K562 (cell line): ENCODE data around the gene DNAJC9. TPM values are rescaled to one million over a fixed set of nuclear protein-coding genes. Genes with fewer than 3 reads are reported as not detected.

Source experiments
- BCOR ChIP-seq: fragments of 450-650 bp; IDR thresholded peaks from 2 replicates; pipeline ENCODE4 v1.6.1; 2016
- CBX5 ChIP-seq: IDR thresholded peaks from 2 replicates; pipeline ENCODE4 v1.6.1; 2014; ENCODE audit warnings: low read depth, borderline replicate concordance
- CC2D1A ChIP-seq: fragments of 450-650 bp; IDR thresholded peaks from 2 replicates; pipeline ENCODE4 v1.6.1; 2017; ENCODE audit warnings: mild to moderate bottlenecking
- COPS2 ChIP-seq: fragments of 450-650 bp; conservative IDR thresholded peaks from 2 replicates; pipeline ENCODE4 v1.6.1; 2016; ENCODE audit warnings: mild to moderate bottlenecking, moderate library complexity
- DIDO1 ChIP-seq: fragments of 450-650 bp; IDR thresholded peaks from 2 replicates; pipeline ENCODE4 v1.6.1; 2016; ENCODE audit warnings: low read depth, missing biosample characterization, missing genetic modification characterization
- L3MBTL2 ChIP-seq: fragments of 450-650 bp; IDR thresholded peaks from 2 replicates; pipeline ENCODE4 v1.6.1; 2016; ENCODE audit warnings: mild to moderate bottlenecking, moderate library complexity
- MED1 ChIP-seq: sonication (generic); formaldehyde crosslinking; IDR thresholded peaks from 2 replicates; pipeline ENCODE4 v1.8.1; 2023; ENCODE audit warnings: missing genetic modification reagents, borderline replicate concordance
- MXI1 ChIP-seq: IDR thresholded peaks from 2 replicates; pipeline ENCODE4 v1.6.1; 2011; ENCODE audit warnings: low read depth, mild to moderate bottlenecking, improper control_type of control experiment, low read length
- NBN ChIP-seq: fragments of 450-650 bp; IDR thresholded peaks from 2 replicates; pipeline ENCODE4 v1.6.1; 2016; ENCODE audit warnings: low read depth, mild to moderate bottlenecking
- PHB ChIP-seq: fragments of 250-450 bp; sonication (Bioruptor Pico); IDR thresholded peaks from 2 replicates; pipeline ENCODE4 v1.5.0; 2021
- RBM25 ChIP-seq: fragments of 200-400 bp; formaldehyde crosslinking; IDR thresholded peaks from 2 replicates; pipeline ENCODE4 v1.6.1; 2018; ENCODE audit warnings: low read length, low read depth, moderate library complexity; ENCODE audit not compliant: severe bottlenecking
- SRSF3 ChIP-seq: fragments of 200-400 bp; formaldehyde crosslinking; IDR thresholded peaks from 2 replicates; pipeline ENCODE4 v1.6.1; 2016; ENCODE audit warnings: mild to moderate bottlenecking, low read length, moderate library complexity; ENCODE audit not compliant: insufficient read depth
- TAF1 ChIP-seq: IDR thresholded peaks from 2 replicates; pipeline ENCODE4 v1.6.1; 2011; ENCODE audit warnings: mild to moderate bottlenecking, low read length, moderate library complexity; ENCODE audit not compliant: insufficient read depth, control insufficient read depth, severe bottlenecking; ENCODE audit errors: extremely low read depth
- ZC3H4 ChIP-seq: sonication (generic); formaldehyde crosslinking; IDR thresholded peaks from 2 replicates; pipeline ENCODE4 v1.9.0; 2021; ENCODE audit warnings: missing genetic modification reagents, borderline replicate concordance
- ZNF57 ChIP-seq: fragments of 450-650 bp; formaldehyde crosslinking; IDR thresholded peaks from 2 replicates; pipeline ENCODE4 v1.4.0; 2020; ENCODE audit warnings: mild to moderate bottlenecking, moderate library complexity
- polyA plus RNA-seq, 8 experiments: library from polyadenylated mRNA; depleted of rRNA in 4 of 8; stranded (reverse) in 5 of 8; unstranded in 3 of 8; fragments of >200 nt; fragmentation: Nextera tagmentation in 2 of 8; fragmentation: Illumina TruSeq in 1 of 8; extraction: Ambion mirVana in 2 of 8; extraction: Trizol in 1 of 8; gene quantifications; 2 replicates each; pipeline versions ENCODE4 v1.2.1 to v1.2.3, GENCODE V29; 2011 to 2014; ENCODE audit warnings: inconsistent platforms in 1 of 8, missing spikeins in 1 of 8
- total RNA-seq, 7 experiments: library from RNA; depleted of rRNA in 6 of 7; stranded (reverse); fragments of >200 nt in 6 of 7; fragmentation: Illumina TruSeq in 2 of 7; extraction: Trizol in 2 of 7; gene quantifications; 2 replicates each; pipeline versions ENCODE4 v1.2.1 to v1.2.3, GENCODE V29; 2011 to 2021; ENCODE audit warnings: low replicate concordance in 1 of 7
- TF ChIP-seq, protein P1 (sequence below): sonication (generic); formaldehyde crosslinking; IDR thresholded peaks from 2 replicates; pipeline ENCODE4 v1.8.0; 2022; ENCODE audit warnings: mild to moderate bottlenecking, missing genetic modification reagents, borderline replicate concordance
- TF ChIP-seq, protein P2 (sequence below): fragments of 450-650 bp; IDR thresholded peaks from 2 replicates; pipeline ENCODE4 v1.6.1; 2017; ENCODE audit warnings: antibody characterized with exemption, mild to moderate bottlenecking
- TF ChIP-seq, protein P3 (sequence below): sonication (generic); formaldehyde crosslinking; IDR thresholded peaks from 2 replicates; pipeline ENCODE4 v1.8.1; 2023; ENCODE audit warnings: mild to moderate bottlenecking, missing genetic modification reagents
- TF ChIP-seq, protein P4 (sequence below): IDR thresholded peaks from 2 replicates; pipeline ENCODE4 v1.6.1; 2011; ENCODE audit not compliant: insufficient read length; ENCODE audit errors: extremely low read depth

DNAJC9 gene
- total and polyA plus RNA-seq, 9 of the 15 experiments (the other 6 are each of a cell fraction or from before 2014, with no cell fraction given): 66.7 to 133 (median 102) TPM

DNA sequence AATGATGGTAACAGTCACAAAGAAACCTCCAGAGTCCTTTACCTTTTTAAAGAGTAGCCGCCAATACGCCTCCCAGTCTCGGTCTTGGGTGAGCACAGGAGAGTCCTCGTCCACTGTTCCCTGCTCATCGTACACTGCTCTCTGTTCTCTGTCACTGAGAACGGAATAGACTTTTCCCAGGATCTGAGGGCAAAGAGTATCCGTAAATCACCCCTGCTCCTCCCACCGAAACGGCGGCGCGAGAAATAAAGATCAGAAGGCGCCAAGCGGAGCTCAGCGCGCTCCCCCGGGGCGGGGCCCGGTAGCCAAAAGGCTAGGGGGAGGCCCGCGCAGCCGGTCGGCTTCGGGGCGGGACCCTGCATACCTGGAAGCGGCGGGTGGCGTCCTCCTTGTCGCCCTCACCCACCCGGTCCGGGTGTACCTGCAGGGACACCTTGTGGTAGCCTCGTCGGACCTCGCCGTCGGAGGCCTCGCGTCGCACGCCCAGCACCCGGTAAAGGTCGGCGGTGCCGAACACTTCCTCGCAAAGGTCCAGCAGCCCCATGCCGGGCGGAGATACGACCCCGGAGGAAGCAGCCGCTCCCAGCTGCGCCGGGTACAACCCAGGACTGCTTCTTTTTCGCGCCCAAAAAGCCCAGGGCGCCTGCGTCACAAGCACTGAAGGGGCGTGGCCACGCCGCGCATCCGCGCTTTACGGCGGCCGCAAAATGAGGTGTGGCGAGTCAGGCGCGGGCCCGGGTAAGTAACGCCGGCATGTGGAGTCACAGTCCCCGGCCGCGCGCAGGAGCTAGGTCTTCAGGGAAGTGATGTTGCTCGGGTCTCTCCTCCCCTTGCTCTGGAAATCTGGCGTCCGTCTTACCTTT is at the start of gene DNAJC9 (continued):
- TF ChIP-seq, protein P1, sequence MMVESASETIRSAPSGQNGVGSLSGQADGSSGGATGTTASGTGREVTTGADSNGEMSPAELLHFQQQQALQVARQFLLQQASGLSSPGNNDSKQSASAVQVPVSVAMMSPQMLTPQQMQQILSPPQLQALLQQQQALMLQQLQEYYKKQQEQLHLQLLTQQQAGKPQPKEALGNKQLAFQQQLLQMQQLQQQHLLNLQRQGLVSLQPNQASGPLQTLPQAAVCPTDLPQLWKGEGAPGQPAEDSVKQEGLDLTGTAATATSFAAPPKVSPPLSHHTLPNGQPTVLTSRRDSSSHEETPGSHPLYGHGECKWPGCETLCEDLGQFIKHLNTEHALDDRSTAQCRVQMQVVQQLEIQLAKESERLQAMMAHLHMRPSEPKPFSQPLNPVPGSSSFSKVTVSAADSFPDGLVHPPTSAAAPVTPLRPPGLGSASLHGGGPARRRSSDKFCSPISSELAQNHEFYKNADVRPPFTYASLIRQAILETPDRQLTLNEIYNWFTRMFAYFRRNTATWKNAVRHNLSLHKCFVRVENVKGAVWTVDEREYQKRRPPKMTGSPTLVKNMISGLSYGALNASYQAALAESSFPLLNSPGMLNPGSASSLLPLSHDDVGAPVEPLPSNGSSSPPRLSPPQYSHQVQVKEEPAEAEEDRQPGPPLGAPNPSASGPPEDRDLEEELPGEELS (CRISPR knock-in tag): no peak
- TF ChIP-seq DIDO1 (tag) (no peak), NBN (0 out of 2 replicates have a peak, but pooled peaks have one; percentile 48), TAF1 (peak; percentile 95), CBX5 (no peak), RBM25 (no peak), MED1 (no peak), SRSF3 (no peak), BCOR (peak; percentile 56), MXI1 (peak; percentile 84), L3MBTL2 (peak; percentile 90), COPS2 (no peak), ZC3H4 (CRISPR knock-in tag) (no peak), ZNF57 (CRISPR knock-in tag) (no peak), PHB (peak; percentile 97), CC2D1A (peak; percentile 40; the same call in 1 of the 2 replicates)
- TF ChIP-seq, protein P2, sequence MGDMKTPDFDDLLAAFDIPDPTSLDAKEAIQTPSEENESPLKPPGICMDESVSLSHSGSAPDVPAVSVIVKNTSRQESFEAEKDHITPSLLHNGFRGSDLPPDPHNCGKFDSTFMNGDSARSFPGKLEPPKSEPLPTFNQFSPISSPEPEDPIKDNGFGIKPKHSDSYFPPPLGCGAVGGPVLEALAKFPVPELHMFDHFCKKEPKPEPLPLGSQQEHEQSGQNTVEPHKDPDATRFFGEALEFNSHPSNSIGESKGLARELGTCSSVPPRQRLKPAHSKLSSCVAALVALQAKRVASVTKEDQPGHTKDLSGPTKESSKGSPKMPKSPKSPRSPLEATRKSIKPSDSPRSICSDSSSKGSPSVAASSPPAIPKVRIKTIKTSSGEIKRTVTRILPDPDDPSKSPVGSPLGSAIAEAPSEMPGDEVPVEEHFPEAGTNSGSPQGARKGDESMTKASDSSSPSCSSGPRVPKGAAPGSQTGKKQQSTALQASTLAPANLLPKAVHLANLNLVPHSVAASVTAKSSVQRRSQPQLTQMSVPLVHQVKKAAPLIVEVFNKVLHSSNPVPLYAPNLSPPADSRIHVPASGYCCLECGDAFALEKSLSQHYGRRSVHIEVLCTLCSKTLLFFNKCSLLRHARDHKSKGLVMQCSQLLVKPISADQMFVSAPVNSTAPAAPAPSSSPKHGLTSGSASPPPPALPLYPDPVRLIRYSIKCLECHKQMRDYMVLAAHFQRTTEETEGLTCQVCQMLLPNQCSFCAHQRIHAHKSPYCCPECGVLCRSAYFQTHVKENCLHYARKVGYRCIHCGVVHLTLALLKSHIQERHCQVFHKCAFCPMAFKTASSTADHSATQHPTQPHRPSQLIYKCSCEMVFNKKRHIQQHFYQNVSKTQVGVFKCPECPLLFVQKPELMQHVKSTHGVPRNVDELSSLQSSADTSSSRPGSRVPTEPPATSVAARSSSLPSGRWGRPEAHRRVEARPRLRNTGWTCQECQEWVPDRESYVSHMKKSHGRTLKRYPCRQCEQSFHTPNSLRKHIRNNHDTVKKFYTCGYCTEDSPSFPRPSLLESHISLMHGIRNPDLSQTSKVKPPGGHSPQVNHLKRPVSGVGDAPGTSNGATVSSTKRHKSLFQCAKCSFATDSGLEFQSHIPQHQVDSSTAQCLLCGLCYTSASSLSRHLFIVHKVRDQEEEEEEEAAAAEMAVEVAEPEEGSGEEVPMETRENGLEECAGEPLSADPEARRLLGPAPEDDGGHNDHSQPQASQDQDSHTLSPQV: no peak
- TF ChIP-seq, protein P3, sequence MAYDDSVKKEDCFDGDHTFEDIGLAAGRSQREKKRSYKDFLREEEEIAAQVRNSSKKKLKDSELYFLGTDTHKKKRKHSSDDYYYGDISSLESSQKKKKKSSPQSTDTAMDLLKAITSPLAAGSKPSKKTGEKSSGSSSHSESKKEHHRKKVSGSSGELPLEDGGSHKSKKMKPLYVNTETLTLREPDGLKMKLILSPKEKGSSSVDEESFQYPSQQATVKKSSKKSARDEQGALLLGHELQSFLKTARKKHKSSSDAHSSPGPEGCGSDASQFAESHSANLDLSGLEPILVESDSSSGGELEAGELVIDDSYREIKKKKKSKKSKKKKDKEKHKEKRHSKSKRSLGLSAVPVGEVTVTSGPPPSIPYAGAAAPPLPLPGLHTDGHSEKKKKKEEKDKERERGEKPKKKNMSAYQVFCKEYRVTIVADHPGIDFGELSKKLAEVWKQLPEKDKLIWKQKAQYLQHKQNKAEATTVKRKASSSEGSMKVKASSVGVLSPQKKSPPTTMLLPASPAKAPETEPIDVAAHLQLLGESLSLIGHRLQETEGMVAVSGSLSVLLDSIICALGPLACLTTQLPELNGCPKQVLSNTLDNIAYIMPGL (CRISPR knock-in tag): peak; percentile 82; the same call in 1 of the 2 replicates
- TF ChIP-seq, protein P4, sequence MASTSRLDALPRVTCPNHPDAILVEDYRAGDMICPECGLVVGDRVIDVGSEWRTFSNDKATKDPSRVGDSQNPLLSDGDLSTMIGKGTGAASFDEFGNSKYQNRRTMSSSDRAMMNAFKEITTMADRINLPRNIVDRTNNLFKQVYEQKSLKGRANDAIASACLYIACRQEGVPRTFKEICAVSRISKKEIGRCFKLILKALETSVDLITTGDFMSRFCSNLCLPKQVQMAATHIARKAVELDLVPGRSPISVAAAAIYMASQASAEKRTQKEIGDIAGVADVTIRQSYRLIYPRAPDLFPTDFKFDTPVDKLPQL: no peak
